C4-2B (cell line): Measurements from ENCODE around the gene SRBD1.

Experiments used
- CTCF ChIP-seq: fragments of 450-650 bp; conservative IDR thresholded peaks from 2 replicates; pipeline ENCODE4 v1.5.1; 2017; ENCODE audit warnings: mild to moderate bottlenecking
- ZFX ChIP-seq: fragments of 450-650 bp; IDR thresholded peaks from 2 replicates; pipeline ENCODE4 v1.6.1; 2017

GRCh38 chr2:45629971-45630370 is 18.9 kb upstream of the SRBD1 start:
- no peak for TF ChIP-seq CTCF
- no peak for TF ChIP-seq ZFX
